ENCODE measurements around the gene RAD50. TPM values are rescaled to one million over a fixed set of nuclear protein-coding genes. Genes with fewer than 3 reads are reported as not detected.
"Not testable (repeated sequence)": the region's sequence is repeated elsewhere in the genome, so short reads cannot be mapped to it uniquely, and the experiment has no call there.

The RAD50 gene
- total RNA-seq, 5 donors from 2014 or later (not counting 1 experiment from before 2014, with no cell fraction given), result 19.7 to 33.7 (median 28.5) TPM

- no peaks in the 10 kb centered on the region for H3K27me3 ChIP-seq (replicated peaks in 1 of 2; ENCODE audit: control insufficient read depth in 2 of 2, extremely low read depth in 1 of 2, insufficient read depth in 2 of 2, low read length in 1 of 2)
- no peak overlapping the region for H3K27ac ChIP-seq (ENCODE audit: low read length)
- no CpG with 5 or more reads among the region's 3 CpGs for WGBS (ENCODE audit: insufficient coverage)
- H3K27ac Mint-ChIP-seq, result no peak overlapping the region
- H3K36me3 Mint-ChIP-seq, result peaks cover 11% of the 10 kb centered on the region
- peaks cover 0 to 3% (median 3%) of the 10 kb centered on the region in 3 donors for H3K9me3 Mint-ChIP-seq
- ATAC-seq (replicated peaks in 1 of 4) (no peak), DNase-seq (no peak)
- no peaks in the 10 kb centered on the region for H3K9me3 ChIP-seq
- H3K4me3 ChIP-seq (ENCODE audit: control insufficient read depth in 1 of 2, extremely low read depth in 1 of 2, low read length in 1 of 2), result no peak overlapping the region
- no peak overlapping the region for H3K4me3 Mint-ChIP-seq
- H3K27me3 Mint-ChIP-seq, result no peaks in the 10 kb centered on the region
- peaks cover 20 to 32% (median 22%) of the 10 kb centered on the region in 3 donors for H3K4me1 Mint-ChIP-seq
- ChIA-PET POLR2A (no interaction called here), CTCF (no interaction called here)
- H3K36me3 ChIP-seq (ENCODE audit: control insufficient read depth in 2 of 2, extremely low read depth in 1 of 2, insufficient read depth in 1 of 2, low read length in 1 of 2), result no peaks in the 10 kb centered on the region
- H3K4me1 ChIP-seq (ENCODE audit: control insufficient read depth in 1 of 2, extremely low read depth in 1 of 2, insufficient read depth in 2 of 2, low read length in 2 of 2), result peaks cover 9 to 11% of the 10 kb centered on the region in 2 experiments
Observed at GRCh38 chr5:132690156-132690555, 133.4 kb downstream of the RAD50 start.

- Mint-ChIP-seq H3K4me1 (peaks cover 20 to 27% (median 20%) of the 10 kb centered on the region in 3 donors), H3K36me3 (peaks cover 19% of the 10 kb centered on the region), H3K27ac (peak overlapping the region in 1 of 2 donors; percentile 27)
- H3K36me3 ChIP-seq (ENCODE audit: control insufficient read depth in 2 of 2, extremely low read depth in 1 of 2, insufficient read depth in 1 of 2, low read length in 1 of 2); H3K9me3 Mint-ChIP-seq; H3K27me3 Mint-ChIP-seq; H3K9me3 ChIP-seq; POLR2A ChIA-PET; H3K4me3 ChIP-seq (ENCODE audit: control insufficient read depth in 1 of 2, extremely low read depth in 1 of 2, low read length in 1 of 2); CTCF ChIA-PET; H3K4me3 Mint-ChIP-seq; H3K27ac ChIP-seq (ENCODE audit: low read length); H3K27me3 ChIP-seq (replicated peaks in 1 of 2; ENCODE audit: control insufficient read depth in 2 of 2, extremely low read depth in 1 of 2, insufficient read depth in 2 of 2, low read length in 1 of 2); ATAC-seq (replicated peaks in 1 of 4): not testable (repeated sequence)
- WGBS (ENCODE audit: insufficient coverage), result no CpG with 5 or more reads among the region's 5 CpGs
- peaks cover 9 to 11% of the 10 kb centered on the region in 2 experiments for H3K4me1 ChIP-seq (ENCODE audit: control insufficient read depth in 1 of 2, extremely low read depth in 1 of 2, insufficient read depth in 2 of 2, low read length in 2 of 2)
- peak in 1 of 35 experiments; percentile 14 for DNase-seq
Observed at GRCh38 chr5:132691755-132692631, 135.2 kb downstream of the RAD50 start.

- DNase-seq (no peak), ATAC-seq (replicated peaks in 1 of 4) (no peak)
- H3K4me3 Mint-ChIP-seq, result no peak overlapping the region
- POLR2A ChIA-PET, result no interaction called here
- H3K27me3 Mint-ChIP-seq, result no peaks in the 10 kb centered on the region
- peaks cover 20 to 26% (median 20%) of the 10 kb centered on the region in 3 donors for H3K4me1 Mint-ChIP-seq
- H3K9me3 ChIP-seq, result no peaks in the 10 kb centered on the region
- no peaks in the 10 kb centered on the region for H3K27me3 ChIP-seq (replicated peaks in 1 of 2; ENCODE audit: control insufficient read depth in 2 of 2, extremely low read depth in 1 of 2, insufficient read depth in 2 of 2, low read length in 1 of 2)
- H3K36me3 ChIP-seq (ENCODE audit: control insufficient read depth in 2 of 2, extremely low read depth in 1 of 2, insufficient read depth in 1 of 2, low read length in 1 of 2), result peaks cover 0 to 1% of the 10 kb centered on the region in 2 donors
- CTCF ChIA-PET, result no interaction called here
- peaks cover 0 to 3% (median 3%) of the 10 kb centered on the region in 3 donors for H3K9me3 Mint-ChIP-seq
- H3K4me3 ChIP-seq (ENCODE audit: control insufficient read depth in 1 of 2, extremely low read depth in 1 of 2, low read length in 1 of 2), result no peak overlapping the region
- no peak overlapping the region for H3K27ac ChIP-seq (ENCODE audit: low read length)
- H3K4me1 ChIP-seq (ENCODE audit: control insufficient read depth in 1 of 2, extremely low read depth in 1 of 2, insufficient read depth in 2 of 2, low read length in 2 of 2), result peaks cover 9 to 11% of the 10 kb centered on the region in 2 experiments
- peaks cover 19% of the 10 kb centered on the region for H3K36me3 Mint-ChIP-seq
- H3K27ac Mint-ChIP-seq, result no peak overlapping the region
Observed at GRCh38 chr5:132692632-132692967, 135.8 kb downstream of the RAD50 start.

Other genes starting within 250 kb of the RAD50 start
- 10 to 100 TPM in 2 of 5 donors, 1 to 10 TPM in 3; 4.8 to 14.0 (median 7.6) TPM for gene SLC22A5, start 187.3 kb upstream of the RAD50 start, total RNA-seq
- 100 to 1,000 TPM; 167 to 859 (median 252) TPM for gene IRF1, start 66.2 kb upstream of the RAD50 start, total RNA-seq
- gene IL5, start 13.5 kb upstream of the RAD50 start, total RNA-seq, result 1 to 10 TPM in 1 of 5 donors, not detected in 4; 1.2 TPM
- gene IL13, start 101.2 kb downstream of the RAD50 start, total RNA-seq, result 1 to 10 TPM in 1 of 5 donors, under 1 TPM in 4; 0.30 to 1.9 (median 0.44) TPM
- under 1 TPM in 1 of 5 donors, not detected in 4; 0.85 TPM for gene IL4, start 117.0 kb downstream of the RAD50 start, total RNA-seq
- 10 to 100 TPM; 13.8 to 15.9 (median 15.2) TPM for gene KIF3A, start 180.6 kb downstream of the RAD50 start, total RNA-seq
- 10 to 100 TPM in 3 of 5 donors, 1 to 10 TPM in 2; 5.8 to 13.8 (median 11.0) TPM for gene CCNI2, start 190.4 kb downstream of the RAD50 start, total RNA-seq
- 10 to 100 TPM in 4 of 5 donors, 1 to 10 TPM in 1; 6.6 to 12.4 (median 11.0) TPM for gene SEPTIN8, start 220.3 kb downstream of the RAD50 start, total RNA-seq

Measured in T-cell (primary cell).